Left lobe of liver (tissue), 2 donors: ENCODE measurements around the gene GPC5. TPM values are rescaled to one million over a fixed set of nuclear protein-coding genes. Genes with fewer than 3 reads are reported as not detected.

Experiments used
- ATAC-seq: fragments of 200-7000 bp; cut with Tn5 transposase; one replicate; pipeline ENCODE4 v1.9.1; 2020; ENCODE audit warnings: mild to moderate bottlenecking, moderate library complexity
- DNase-seq: peaks from one replicate; pipeline ENCODE4 v3.0.0-alpha.2; 2020; ENCODE audit warnings: low spot score
- total RNA-seq: library from RNA; stranded (reverse); gene quantifications from one replicate; pipeline ENCODE4 v1.2.1, GENCODE V29; 2021
- donor health status: DM: no; HTN: no; CAD: no; lungs with moderate emphysema.
- donor health status: DM: no; HTN: yes; CAD: no.

GPC5 gene
- total RNA-seq, 1 donor from 2014 or later: 0.65 TPM

DNA sequence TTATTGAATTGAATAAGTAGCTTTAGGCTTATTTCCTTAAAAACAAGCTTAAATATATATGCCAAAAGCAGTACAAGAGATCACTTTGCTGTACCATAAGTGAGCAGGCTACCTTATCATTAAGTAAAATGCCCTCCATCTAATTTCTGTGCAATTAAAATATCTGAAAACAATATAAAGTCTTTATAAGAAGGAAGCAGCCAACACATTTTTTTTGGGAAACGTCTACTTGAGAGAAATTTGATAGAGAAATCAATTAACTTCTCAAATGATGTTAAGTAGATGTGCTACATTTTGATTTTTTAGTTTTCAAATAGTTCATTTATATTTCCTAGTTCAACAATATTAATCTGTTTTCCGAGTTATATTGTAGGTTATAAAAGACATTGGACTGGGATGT, 52.5 kb downstream of the GPC5 start:
- no peak for ATAC-seq

DNA sequence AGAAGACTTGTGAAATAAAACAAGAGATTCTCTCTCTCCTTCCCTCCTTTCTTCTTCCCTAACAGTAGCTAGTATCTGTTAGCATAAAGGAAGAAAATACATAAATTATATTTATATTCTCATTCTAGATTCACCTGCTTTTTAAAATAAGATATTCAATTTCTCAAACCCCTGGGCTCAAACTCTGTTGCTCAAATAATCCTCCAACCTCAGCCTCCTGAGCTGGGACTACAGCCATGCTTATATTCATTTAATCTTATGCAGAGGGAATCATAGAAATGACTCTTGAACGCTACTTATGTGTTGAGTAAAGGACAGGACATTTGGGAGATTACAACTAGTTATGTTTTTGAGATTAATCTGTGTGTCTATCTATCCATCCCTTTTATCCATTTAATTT, 56.2 kb downstream of the GPC5 start:
- DNase-seq (no peak), ATAC-seq (no peak)

More for the DNA sequence above, 52.5 kb downstream of the GPC5 start:
- DNase-seq: no peak

DNA sequence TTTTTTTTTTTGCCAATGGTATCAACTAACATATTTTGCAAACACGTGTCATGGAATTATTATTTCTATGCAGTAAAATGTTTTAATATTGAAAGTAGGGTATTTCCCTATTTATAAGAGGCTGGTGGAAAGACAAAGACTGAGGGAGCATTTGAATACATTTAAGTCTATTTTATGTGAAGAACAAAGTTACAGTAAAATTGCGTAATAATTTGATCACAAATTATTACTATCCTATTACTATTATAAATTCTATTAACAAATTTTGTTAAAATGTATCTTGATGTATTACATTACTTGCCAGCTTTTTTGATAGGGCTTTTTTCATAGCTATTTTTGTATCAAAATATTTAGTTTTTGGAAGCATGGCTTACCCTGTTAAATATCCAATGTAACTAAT, 58.4 kb downstream of the GPC5 start:
- no peak for DNase-seq
- ATAC-seq: no peak

DNA sequence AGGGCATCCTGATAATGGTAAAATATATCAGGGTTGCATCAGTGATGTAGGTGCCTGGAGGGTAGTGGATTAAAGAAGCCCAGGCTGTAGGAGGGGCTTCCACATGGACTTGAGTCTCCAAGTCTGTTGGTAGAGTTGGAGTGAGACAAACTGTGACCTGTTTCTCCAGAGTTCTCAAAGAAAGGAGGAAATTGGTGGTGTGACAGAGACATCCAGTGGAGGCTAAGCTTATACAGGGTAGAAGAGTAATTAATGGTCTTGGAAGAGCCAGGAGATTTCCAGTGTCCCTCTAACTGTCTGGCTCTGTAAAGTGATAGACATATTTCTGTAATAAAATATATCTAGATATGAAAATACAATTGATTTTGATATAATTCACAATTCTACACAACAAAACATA, 61.1 kb downstream of the GPC5 start:
- no peak for DNase-seq
- no peak for ATAC-seq

DNA sequence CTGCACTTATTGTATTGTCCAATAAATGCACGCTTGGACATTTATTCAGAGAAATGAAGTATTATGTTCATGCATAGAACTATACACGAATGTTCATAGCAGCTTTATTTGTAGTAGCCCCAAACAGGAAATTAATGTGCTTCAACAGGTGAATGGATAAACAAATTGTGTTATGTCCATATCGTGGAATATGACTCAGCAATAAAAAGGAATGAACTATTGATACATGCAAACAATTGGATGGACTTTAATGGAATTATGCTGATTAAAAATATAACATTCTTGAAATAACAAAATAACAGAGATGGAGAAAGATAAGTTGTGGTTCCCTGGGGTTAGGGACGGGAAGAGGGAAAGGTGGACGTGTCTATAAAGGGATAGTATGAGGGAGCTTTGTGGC, 65.9 kb downstream of the GPC5 start:
- DNase-seq (no peak), ATAC-seq (no peak)

DNA sequence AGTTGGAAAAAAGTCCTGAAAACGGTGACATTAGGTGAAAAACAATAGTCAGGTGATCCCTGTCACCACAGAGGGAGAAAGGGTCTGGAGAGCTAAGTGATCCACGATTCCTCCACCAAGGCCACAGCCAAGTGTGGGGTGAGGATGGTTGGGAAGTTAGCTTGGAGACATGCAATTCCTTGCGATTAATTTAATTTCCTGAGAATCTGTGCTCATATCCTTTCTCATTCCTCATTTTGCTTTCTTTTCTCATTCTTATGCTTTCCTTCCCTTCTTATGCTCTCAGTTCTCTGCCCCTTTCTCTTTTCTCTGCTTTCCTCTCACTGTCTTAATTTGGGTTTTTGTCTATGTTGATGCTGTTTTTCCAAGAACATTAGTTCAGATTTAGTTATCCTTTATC, 68.8 kb downstream of the GPC5 start:
- no peak for DNase-seq
- ATAC-seq: no peak

DNA sequence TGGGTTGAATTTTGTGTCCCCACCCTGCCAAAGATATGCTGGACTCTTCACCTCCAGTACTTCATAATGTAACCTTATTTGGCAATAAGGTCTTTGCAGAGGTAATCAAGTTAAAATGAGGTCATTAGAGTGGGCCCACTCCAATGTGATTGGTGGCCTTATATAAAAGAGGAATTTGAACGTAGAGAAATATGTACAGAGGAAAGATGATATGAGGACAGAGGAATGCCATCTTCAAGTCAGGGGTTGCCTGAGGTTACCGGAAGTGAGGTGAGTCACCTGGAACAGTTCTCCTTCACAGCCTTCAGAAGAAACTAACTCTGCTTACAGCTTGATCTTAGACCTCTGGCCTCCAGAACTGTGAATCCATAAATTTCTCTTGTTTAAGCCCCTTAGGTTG, 69.9 kb downstream of the GPC5 start:
- DNase-seq (no peak), ATAC-seq (no peak)

DNA sequence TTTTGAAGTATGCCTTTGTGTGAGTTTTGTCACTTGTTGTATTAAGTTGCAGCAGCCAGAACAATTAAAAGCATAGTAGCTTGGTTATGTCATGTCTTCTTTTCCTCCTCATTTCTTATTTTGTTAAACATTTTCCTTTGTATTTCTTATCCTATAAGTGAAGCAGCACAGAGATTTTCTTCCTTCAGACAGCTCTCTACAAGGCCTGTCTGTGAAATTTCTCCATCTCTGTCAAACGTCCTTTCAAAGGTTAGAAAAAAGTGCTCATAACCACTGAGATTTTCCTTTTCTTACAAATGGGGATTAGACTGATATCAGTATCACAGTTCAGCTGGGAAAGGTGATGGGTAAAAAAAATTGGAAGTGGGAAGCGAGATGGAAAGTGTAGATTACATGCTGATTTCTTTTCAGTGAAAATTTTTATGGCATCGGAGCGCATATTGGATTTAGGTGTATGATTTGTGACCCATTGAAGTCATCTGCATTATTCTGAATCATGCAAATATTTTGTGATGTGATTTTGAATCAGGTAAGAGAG, 71.7 kb downstream of the GPC5 start:
- no peak for ATAC-seq
- no peak for DNase-seq

DNA sequence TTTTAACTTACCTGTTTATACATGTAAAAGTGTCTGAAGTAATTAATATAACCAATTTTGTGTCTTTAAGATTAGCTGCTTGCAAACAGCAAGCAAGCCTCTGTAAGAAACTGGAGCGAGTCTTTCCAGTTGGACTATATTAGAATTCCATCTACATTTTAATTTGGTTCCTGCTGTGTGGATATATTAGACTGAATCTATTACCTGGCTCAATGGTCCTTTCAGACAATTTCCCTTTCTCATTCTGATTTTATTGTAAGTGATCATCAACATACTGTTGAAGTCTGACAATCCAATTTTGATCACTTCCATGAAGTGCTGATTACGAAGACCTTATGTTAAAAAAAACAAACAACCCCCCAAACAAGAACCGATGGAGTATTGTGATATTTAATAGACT, 72.3 kb downstream of the GPC5 start:
- ATAC-seq: no peak
- no peak for DNase-seq

DNA sequence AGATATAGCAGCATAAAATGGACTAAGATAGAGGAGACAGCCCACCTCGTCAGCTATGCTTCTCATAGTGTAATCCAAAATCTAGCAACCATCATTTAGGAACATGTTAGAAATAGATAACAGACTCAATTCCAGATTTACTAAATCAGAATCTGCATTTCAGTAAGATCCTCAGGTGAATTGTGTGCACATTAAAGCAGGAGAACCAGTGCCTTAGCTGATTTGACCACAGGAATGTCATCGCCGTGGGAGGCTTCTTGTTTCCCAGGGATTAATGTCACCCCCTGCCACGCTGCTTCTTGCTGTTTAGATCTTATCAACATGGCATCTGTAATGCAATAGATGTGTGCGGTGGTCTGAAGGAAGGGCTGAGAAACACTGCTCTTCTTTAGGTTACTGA, 84.0 kb downstream of the GPC5 start:
- ATAC-seq (no peak), DNase-seq (no peak)

DNA sequence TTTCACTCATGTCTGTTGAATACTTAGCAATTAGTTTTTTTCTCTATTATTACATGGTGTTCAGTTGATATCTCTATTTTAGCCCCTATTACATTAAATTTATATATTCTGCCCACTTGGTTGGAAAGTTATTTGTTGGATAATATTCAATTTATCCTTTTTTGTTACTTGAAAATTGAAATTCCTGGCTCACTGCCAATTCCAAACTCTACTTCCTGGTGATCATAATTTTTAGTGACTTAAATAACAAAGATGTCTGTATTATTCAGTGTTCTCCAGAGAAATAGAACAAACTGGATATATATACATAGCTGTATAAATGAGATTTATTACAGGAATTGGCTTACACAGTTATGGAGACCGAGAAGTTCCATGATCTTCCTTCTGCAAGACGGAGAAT, 93.6 kb downstream of the GPC5 start:
- DNase-seq (no peak), ATAC-seq (no peak)

DNA sequence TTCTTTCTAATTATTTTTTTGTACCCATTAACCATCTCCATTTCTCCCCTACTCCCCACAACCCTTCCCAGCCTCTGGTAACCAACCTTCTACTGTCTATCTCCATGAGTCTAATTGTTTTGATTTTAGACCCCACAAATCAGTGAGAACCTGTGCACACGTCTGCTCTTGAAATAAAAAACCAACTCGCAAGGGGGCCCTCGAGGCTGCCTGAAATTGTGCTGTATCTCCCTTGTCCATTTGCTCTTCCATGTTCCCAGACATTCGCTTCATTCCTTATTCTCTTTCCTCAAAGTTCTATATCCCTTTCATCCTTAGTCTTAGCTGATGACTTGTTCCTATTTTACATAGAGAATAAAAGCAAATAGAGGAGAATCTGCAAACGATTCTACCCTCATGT, 95.0 kb downstream of the GPC5 start:
- ATAC-seq (no peak), DNase-seq (no peak)

DNA sequence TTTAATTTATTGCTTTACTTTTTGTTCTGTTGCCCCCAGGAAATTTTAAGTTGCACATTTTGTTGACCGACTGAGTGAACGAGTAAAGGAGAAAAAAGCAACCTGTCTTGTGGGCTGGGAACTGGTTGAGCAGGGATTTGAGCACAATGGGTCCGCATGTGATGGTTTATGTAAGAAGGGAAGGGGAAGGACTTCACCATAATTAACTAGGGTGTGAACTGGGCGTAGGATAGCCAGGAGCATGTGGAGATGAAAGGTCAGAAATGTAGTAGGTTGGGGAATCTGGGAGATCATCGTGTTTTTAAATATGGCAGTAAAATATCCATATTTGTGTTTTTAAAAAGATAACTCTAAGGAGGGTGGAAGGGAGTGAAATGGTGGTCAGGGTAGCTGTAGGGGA, 99.9 kb downstream of the GPC5 start:
- ATAC-seq: no peak

DNA sequence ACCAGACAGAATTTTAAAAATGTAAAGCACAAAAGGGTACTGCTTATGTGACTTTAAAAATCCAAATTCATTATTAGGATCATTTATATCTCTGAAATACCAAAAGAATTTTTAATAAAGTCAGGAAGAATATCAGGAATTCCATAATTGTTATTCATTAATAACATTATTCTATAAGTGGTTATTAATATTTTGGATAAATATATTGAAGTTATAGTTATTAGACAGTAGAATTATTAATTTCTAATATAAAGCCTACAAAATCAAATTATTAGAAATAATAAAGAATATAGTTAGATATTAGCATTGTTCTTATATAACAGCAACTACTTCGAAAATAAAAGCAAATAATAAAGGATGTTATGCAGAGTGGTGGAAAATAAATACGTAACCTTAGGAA, 105.8 kb downstream of the GPC5 start:
- no peak for ATAC-seq

More for the DNA sequence above, 99.9 kb downstream of the GPC5 start:
- no peak for DNase-seq

DNA sequence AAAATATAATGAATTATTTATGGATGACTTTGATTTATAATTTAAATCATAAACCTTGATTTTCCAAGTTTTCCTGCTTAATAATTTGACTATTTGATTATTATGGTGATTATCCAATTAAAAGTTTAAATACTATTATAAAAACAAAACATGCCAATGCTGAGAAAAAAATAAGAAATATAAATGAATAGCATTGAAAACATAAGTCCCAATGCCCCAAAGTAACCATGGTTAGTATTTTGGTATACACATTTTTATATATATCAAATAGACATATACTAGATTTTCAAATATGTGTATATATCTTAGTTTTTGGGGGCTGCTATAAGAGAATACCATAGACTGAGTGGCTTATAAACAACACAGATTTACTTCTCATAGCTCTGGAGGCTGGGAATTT, 108.3 kb downstream of the GPC5 start:
- ATAC-seq: no peak
- no peak for DNase-seq

More for the DNA sequence above, 105.8 kb downstream of the GPC5 start:
- no peak for DNase-seq

DNA sequence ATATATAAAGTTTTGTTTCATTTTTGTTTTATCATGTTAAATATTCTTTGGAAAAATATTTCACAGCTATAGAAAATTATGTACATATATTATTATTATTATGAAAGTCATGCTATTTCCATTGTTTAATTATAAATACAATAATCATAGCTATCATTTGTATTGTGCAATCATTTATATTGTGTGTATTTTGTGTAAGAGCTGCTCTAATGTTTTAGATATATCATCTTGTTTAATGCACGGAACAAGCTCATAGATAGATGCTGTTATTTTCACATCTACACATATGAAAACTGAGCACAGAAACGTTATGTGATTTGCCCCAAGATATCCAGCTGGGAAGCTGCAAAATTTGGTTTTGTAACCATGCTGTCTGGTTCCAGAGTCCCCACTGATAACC, 111.6 kb downstream of the GPC5 start:
- DNase-seq (no peak), ATAC-seq (no peak)

DNA sequence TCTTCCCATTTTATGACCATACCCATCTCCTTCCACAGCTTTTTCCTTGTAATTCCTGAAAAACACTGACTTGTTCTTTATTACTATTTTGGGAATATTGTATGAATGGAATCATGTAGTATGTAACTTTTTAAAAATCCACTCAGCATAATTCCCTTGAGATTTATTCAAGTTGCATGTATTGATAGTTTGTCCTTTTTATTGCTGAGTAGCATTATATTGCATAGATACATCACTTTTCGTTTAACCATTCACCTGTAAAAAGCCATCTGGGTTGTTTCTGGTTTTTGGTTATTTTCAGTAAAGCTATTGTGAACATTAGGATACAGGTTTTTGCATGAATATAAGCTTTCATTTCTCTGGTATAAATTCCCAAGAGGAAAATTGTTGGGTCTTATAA, 115.4 kb downstream of the GPC5 start:
- DNase-seq (no peak), ATAC-seq (no peak)

DNA sequence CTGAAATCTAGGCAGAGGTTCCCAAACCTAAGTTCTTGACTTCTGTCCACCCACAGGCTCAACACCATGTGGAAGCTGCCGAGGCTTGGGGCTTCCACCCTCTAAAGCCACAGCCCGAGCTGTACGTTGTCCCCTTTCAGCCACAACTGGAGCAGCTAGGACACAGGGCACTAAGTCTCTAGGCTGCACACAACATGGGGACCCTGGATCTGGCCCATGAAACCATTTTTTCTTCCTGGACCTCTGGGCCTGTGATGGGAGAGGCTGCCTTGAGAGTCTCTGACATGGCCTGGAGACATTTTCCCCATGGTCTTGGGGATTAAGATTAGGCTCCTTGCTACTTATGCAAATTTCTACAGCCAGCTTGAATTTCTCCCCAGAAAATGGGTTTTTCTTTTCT, 118.4 kb downstream of the GPC5 start:
- DNase-seq (no peak), ATAC-seq (no peak)

DNA sequence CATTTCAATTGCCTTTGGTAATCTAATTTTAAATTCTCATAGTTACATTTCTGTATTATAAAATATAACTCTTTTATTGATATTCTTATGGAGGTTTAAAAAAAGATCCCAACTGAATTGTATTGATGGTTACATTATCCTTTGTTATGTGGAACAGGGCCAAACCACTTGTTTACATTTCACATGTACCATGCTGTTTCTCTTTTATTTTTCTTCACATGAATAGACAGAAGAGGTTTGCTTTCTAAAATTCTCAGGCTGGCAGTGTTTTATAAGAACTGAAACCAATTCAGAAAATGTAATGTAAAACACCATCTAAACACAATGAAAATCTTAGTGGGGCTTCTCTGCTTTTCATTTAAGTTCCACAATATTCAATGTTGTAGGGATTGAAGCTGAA, 122.5 kb downstream of the GPC5 start:
- DNase-seq: no peak
- ATAC-seq: no peak

DNA sequence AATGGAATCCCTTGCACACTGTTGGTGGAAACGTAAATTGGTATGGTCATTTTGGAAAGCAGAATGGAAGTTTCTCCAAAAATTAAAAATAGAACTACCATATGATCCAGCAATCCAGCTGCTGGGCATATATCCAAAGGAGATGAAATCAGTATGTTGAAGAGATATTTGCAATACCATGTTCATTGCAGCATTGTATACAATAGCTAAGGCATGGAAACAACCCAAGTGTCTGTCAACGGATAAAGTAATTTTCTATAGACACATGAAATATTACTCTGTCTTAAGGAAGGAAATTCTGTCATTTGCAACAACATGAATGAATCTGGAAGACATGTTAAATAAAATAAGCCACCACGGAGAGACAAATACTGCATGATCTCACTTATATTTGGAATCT, 124.7 kb downstream of the GPC5 start:
- no peak for ATAC-seq
- DNase-seq: no peak

DNA sequence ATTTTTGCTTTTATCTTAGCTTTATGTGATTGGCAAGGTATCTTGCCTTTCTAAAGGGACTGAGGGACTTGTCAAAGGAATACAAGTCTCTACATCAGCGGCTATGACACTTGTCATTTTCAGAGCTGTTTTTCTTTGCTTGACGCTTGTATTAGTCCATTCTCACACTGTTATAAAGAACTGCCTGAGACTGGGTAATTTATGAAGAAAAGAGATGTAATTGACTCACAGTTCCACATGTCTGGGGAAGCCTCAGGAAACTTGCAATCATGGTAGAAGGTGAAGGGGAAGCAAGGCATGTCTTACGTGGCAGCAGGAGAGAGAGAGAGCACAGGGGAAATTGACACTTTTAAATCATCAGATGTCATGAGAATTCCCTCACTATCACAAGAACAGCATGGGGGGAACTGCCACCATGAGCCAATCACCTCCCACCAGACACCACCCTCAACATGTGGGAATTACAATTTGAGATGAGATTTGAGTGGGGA, 128.2 kb downstream of the GPC5 start:
- no peak for ATAC-seq
- DNase-seq: no peak

DNA sequence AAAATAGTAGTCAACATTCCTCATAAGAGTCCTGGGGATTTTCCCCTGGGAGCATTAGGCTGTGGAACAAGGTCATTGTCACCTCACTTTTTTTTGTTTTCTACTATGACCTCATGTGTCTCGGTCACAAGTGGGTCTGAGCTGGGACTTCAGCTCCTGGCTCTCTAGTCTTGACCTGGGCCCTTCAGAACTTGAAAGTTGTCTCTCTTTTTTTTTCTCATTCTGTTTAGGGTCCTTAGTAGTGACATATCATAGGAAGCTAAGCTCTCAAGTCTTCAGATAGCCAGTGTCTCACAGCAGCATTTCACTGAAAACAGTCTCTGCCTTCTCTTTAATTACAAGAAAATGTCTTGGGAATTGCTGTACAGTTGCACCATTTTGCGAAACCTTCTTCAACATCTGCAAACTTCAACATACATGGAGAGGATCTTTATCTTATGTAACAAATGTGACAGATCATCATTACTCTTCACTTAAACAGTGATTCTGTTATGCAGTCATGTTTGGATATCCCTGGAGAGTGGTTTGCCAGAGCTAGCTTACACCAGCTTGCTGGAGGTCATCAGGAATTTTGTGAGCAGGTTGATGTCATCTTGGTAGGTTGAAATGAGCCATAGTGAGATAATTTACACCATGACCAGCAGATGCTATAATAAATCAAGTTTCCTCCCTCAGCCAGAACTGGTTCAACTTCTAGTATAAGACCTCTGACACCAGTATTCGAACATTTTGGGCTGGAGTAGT, 131.5 kb downstream of the GPC5 start:
- DNase-seq (no peak), ATAC-seq (no peak)

DNA sequence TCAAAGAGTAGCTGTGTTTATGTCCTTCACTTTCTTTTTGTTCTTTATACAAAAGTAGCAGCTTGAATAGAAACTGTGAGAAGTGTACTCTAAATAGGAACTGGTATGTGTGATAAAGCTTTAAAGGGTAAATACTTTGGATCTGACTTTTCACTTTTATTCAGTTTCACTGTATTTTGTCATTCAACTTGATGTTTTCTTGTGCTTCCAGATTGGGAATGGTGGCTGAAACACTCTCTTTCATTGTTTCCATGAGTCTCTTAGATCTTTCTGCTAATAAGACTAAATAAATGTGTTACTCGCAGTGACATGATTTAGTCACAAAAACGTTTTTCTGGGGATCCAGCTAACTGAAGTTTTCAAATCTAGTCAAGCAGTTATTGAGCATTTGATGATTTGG, 133.2 kb downstream of the GPC5 start:
- DNase-seq (no peak), ATAC-seq (no peak)
